Activated CD4-positive, alpha-beta memory T cell treated with anti-CD3 and anti-CD28 coated beads, Interleukin-2, amount 10 ng/mL, durations not matched to agents 7 days and 5 days (primary cell): ENCODE data around the gene DUS1L. TPM values are rescaled to one million over a fixed set of nuclear protein-coding genes. Genes with fewer than 3 reads are reported as not detected.

Experiments used
- CTCF ChIA-PET: fragments of 350-600 bp; sonication (Branson Sonifier 250); formaldehyde crosslinking; loops from one replicate; lab custom pipeline; 2021; ENCODE audit warnings: antibody characterized with exemption, inconsistent platforms; lab: Charles Lee
- POLR2A ChIA-PET: fragments of 350-600 bp; sonication (Branson Sonifier 250); formaldehyde crosslinking; loops from one replicate; lab custom pipeline; 2021; ENCODE audit warnings: antibody characterized with exemption; lab: Charles Lee
- DNase-seq: peaks from one replicate; pipeline ENCODE4 v3.0.0-alpha.2; 2020
- H3K27ac Mint-ChIP-seq: one replicate; pipeline ENCODE4 v1.8.0; 2021; ENCODE audit warnings: mild to moderate bottlenecking, mixed read lengths
- H3K27me3 Mint-ChIP-seq: one replicate; pipeline ENCODE4 v1.8.0; 2021; ENCODE audit warnings: mixed read lengths
- H3K36me3 Mint-ChIP-seq: one replicate; pipeline ENCODE4 v1.8.0; 2021; ENCODE audit warnings: low read depth, mixed read lengths
- H3K4me1 Mint-ChIP-seq: one replicate; pipeline ENCODE4 v1.8.0; 2021; ENCODE audit warnings: mixed read lengths
- H3K4me3 Mint-ChIP-seq: one replicate; pipeline ENCODE4 v1.8.0; 2021; ENCODE audit warnings: mild to moderate bottlenecking, mixed read lengths
- H3K9me3 Mint-ChIP-seq: one replicate; pipeline ENCODE4 v1.8.0; 2021; ENCODE audit warnings: mixed read lengths
- total RNA-seq, 2 experiments: library from RNA; stranded (reverse); gene quantifications; one replicate each; pipeline ENCODE4 v1.2.3, GENCODE V29; 2021

DUS1L gene
- total RNA-seq, 2 experiments from 2014 or later = 98.8 to 99.3 TPM

GRCh38 chr17:82059272-82060000 is 6.2 kb downstream of the DUS1L start:
- ChIA-PET POLR2A (interaction anchor here (0.7 to 1.7 kb wide), 3 partner anchors 9 to 67 kb away, joined by 3 read pairs; no protein-coding TSS in a partner anchor), CTCF (no interaction called here)
- Mint-ChIP-seq H3K4me1 (peaks cover 10% of the 10 kb centered on the region), H3K4me3 (no peak overlapping the region), H3K27me3 (no peaks in the 10 kb centered on the region), H3K9me3 (no peaks in the 10 kb centered on the region), H3K27ac (no peak overlapping the region), H3K36me3 (peaks cover 14% of the 10 kb centered on the region)
- DNase-seq = no peak

- Mint-ChIP-seq H3K27me3 (no peaks in the 10 kb centered on the region), H3K9me3 (no peaks in the 10 kb centered on the region), H3K36me3 (peaks cover 14% of the 10 kb centered on the region), H3K27ac (no peak overlapping the region), H3K4me1 (peaks cover 6% of the 10 kb centered on the region), H3K4me3 (no peak overlapping the region)
- POLR2A ChIA-PET = interaction anchor here (0.7 to 1.7 kb wide), 2 partner anchors 9 to 24 kb away, joined by 3 read pairs; no protein-coding TSS in a partner anchor
- DNase-seq = no peak
- CTCF ChIA-PET = no interaction called here
Observed at GRCh38 chr17:82058855-82059249, 6.8 kb downstream of the DUS1L start.

GRCh38 chr17:82058230-82058854 is 7.3 kb downstream of the DUS1L start:
- Mint-ChIP-seq H3K4me1 (peaks cover 10% of the 10 kb centered on the region), H3K36me3 (peaks cover 14% of the 10 kb centered on the region), H3K27ac (no peak overlapping the region), H3K9me3 (no peaks in the 10 kb centered on the region), H3K27me3 (no peaks in the 10 kb centered on the region), H3K4me3 (no peak overlapping the region)
- CTCF ChIA-PET = no interaction called here
- POLR2A ChIA-PET = interaction anchor here (0.7 kb wide), 1 partner anchor 8 kb away, joined by 3 read pairs; no protein-coding TSS in a partner anchor
- no peak for DNase-seq

GRCh38 chr17:82056729-82057621 is 8.6 kb downstream of the DUS1L start:
- H3K27ac Mint-ChIP-seq = no peak overlapping the region
- POLR2A ChIA-PET = interaction anchor here (1.3 kb wide), 1 partner anchor 42 kb away, joined by 3 read pairs; no protein-coding TSS in a partner anchor

GRCh38 chr17:82055965-82056728 is 9.5 kb downstream of the DUS1L start:
- H3K4me1 Mint-ChIP-seq = peaks cover 16% of the 10 kb centered on the region
- no peak overlapping the region for H3K27ac Mint-ChIP-seq
- no peaks in the 10 kb centered on the region for H3K27me3 Mint-ChIP-seq
- H3K4me3 Mint-ChIP-seq = no peak overlapping the region
- CTCF ChIA-PET = no interaction called here
- peaks cover 14% of the 10 kb centered on the region for H3K36me3 Mint-ChIP-seq
- DNase-seq = no peak
- H3K9me3 Mint-ChIP-seq = no peaks in the 10 kb centered on the region
- POLR2A ChIA-PET = interaction anchor here (1.3 to 2.0 kb wide), 2 partner anchors 10 to 43 kb away, joined by 3 to 10 read pairs; partner anchors contain the start of gene DUS1L

More at GRCh38 chr17:82056729-82057621, 8.6 kb downstream of the DUS1L start:
- Mint-ChIP-seq H3K4me1 (peaks cover 16% of the 10 kb centered on the region), H3K9me3 (no peaks in the 10 kb centered on the region), H3K27me3 (no peaks in the 10 kb centered on the region), H3K4me3 (no peak overlapping the region), H3K36me3 (peaks cover 14% of the 10 kb centered on the region)
- CTCF ChIA-PET = no interaction called here
- no peak for DNase-seq

- Mint-ChIP-seq H3K9me3 (no peaks in the 10 kb centered on the region), H3K4me3 (no peak overlapping the region), H3K27me3 (no peaks in the 10 kb centered on the region), H3K36me3 (peaks cover 14% of the 10 kb centered on the region), H3K27ac (no peak overlapping the region), H3K4me1 (peaks cover 22% of the 10 kb centered on the region)
- ChIA-PET POLR2A (interaction anchor here (1.3 to 2.0 kb wide), 3 partner anchors 11 to 44 kb away, joined by 3 to 10 read pairs (median 8); partner anchors contain the start of genes DCXR and DUS1L), CTCF (no interaction called here)
- no peak for DNase-seq
Observed at GRCh38 chr17:82055023-82055964, 10.3 kb downstream of the DUS1L start.

GRCh38 chr17:82054351-82055022 is 11.1 kb downstream of the DUS1L start:
- Mint-ChIP-seq H3K27me3 (no peaks in the 10 kb centered on the region), H3K27ac (no peak overlapping the region), H3K4me3 (no peak overlapping the region), H3K9me3 (no peaks in the 10 kb centered on the region), H3K36me3 (peaks cover 11% of the 10 kb centered on the region), H3K4me1 (peaks cover 25% of the 10 kb centered on the region)
- POLR2A ChIA-PET = interaction anchor here (0.7 to 2.0 kb wide), 4 partner anchors 9 to 17 kb away, joined by 3 to 10 read pairs (median 6); partner anchors contain the start of genes DCXR and DUS1L
- no peak for DNase-seq
- CTCF ChIA-PET = no interaction called here

- H3K4me1 Mint-ChIP-seq = peaks cover 25% of the 10 kb centered on the region
- H3K4me3 Mint-ChIP-seq = peak overlapping the region; percentile 72
- H3K9me3 Mint-ChIP-seq = no peaks in the 10 kb centered on the region
- H3K27ac Mint-ChIP-seq = no peak overlapping the region
- peaks cover 11% of the 10 kb centered on the region for H3K36me3 Mint-ChIP-seq
- H3K27me3 Mint-ChIP-seq = no peaks in the 10 kb centered on the region
- ChIA-PET CTCF (interaction anchor here (2.0 kb wide), 1 partner anchor 16 kb away, joined by 9 read pairs; the partner anchor contains the start of gene DCXR), POLR2A (interaction anchor here (0.7 to 2.0 kb wide), 4 partner anchors 10 to 23 kb away, joined by 3 to 8 read pairs (median 3); partner anchors contain the start of gene DCXR)
- no peak for DNase-seq
Observed at GRCh38 chr17:82053556-82054263, 11.9 kb downstream of the DUS1L start.

- no peaks in the 10 kb centered on the region for H3K9me3 Mint-ChIP-seq
- H3K27me3 Mint-ChIP-seq = no peaks in the 10 kb centered on the region
- H3K4me3 Mint-ChIP-seq = peak overlapping the region; percentile 72
- peaks cover 25% of the 10 kb centered on the region for H3K4me1 Mint-ChIP-seq
- no peak overlapping the region for H3K27ac Mint-ChIP-seq
- DNase-seq = no peak
- H3K36me3 Mint-ChIP-seq = peaks cover 11% of the 10 kb centered on the region
- ChIA-PET CTCF (interaction anchor here (2.0 kb wide), 1 partner anchor 15 kb away, joined by 9 read pairs; the partner anchor contains the start of gene DCXR), POLR2A (interaction anchor here (1.0 to 2.0 kb wide), 2 partner anchors 16 to 23 kb away, joined by 3 to 8 read pairs; partner anchors contain the start of gene DCXR)
Observed at GRCh38 chr17:82053130-82053529, 12.5 kb downstream of the DUS1L start.

- ChIA-PET CTCF (interaction anchor here (2.0 kb wide), 1 partner anchor 15 kb away, joined by 9 read pairs; the partner anchor contains the start of gene DCXR), POLR2A (interaction anchor here (1.0 to 4.3 kb wide), 3 partner anchors 12 to 22 kb away, joined by 3 to 27 read pairs (median 4); partner anchors contain the start of gene DCXR)
- H3K4me1 Mint-ChIP-seq = peaks cover 25% of the 10 kb centered on the region
- peak overlapping the region; percentile 49 for H3K27ac Mint-ChIP-seq
- no peaks in the 10 kb centered on the region for H3K9me3 Mint-ChIP-seq
- no peak for DNase-seq
- peaks cover 8% of the 10 kb centered on the region for H3K36me3 Mint-ChIP-seq
- no peaks in the 10 kb centered on the region for H3K27me3 Mint-ChIP-seq
- H3K4me3 Mint-ChIP-seq = peak overlapping the region; percentile 72
Observed at GRCh38 chr17:82052638-82053059, 13.0 kb downstream of the DUS1L start.
